Karpas-422 (cell line): ENCODE data around the gene ZNF8. TPM values are rescaled to one million over a fixed set of nuclear protein-coding genes. Genes with fewer than 3 reads are reported as not detected.
"Not testable (repeated sequence)": the region's sequence is repeated elsewhere in the genome, so short reads cannot be mapped to it uniquely, and the experiment has no call there.

Experiments used
- DNase-seq: peaks from one replicate; pipeline ENCODE4 v3.0.0-alpha.2; 2015
- H2AFZ ChIP-seq: fragments of 200-600 bp; sonication (generic); 2 replicates; pipeline ENCODE4 v1.6.1; 2014; ENCODE audit warnings: antibody characterized with exemption, low read length, mixed read lengths
- H3K27ac ChIP-seq: fragments of 200-600 bp; sonication (generic); 2 replicates; pipeline ENCODE4 v1.5.1; 2014; ENCODE audit warnings: mild to moderate bottlenecking, low read length, moderate library complexity
- H3K27me3 ChIP-seq: fragments of 200-600 bp; sonication (generic); 2 replicates; pipeline ENCODE4 v1.6.1; 2014; ENCODE audit warnings: low read length, mixed read lengths
- H3K36me3 ChIP-seq: fragments of 200-600 bp; sonication (generic); 2 replicates; pipeline ENCODE4 v1.6.1; 2014; ENCODE audit warnings: low read length, mixed read lengths; ENCODE audit not compliant: insufficient read depth
- H3K4me1 ChIP-seq: fragments of 200-600 bp; sonication (generic); 2 replicates; pipeline ENCODE4 v1.6.1; 2014; ENCODE audit warnings: mild to moderate bottlenecking, low read length, mixed read lengths
- H3K4me2 ChIP-seq: fragments of 200-600 bp; sonication (generic); 2 replicates; pipeline ENCODE4 v1.6.1; 2014; ENCODE audit warnings: low read length, low read depth, mild to moderate bottlenecking; ENCODE audit not compliant: poor library complexity, severe bottlenecking
- H3K4me3 ChIP-seq: fragments of 200-600 bp; sonication (generic); 2 replicates; pipeline ENCODE4 v1.5.1; 2014; ENCODE audit warnings: mild to moderate bottlenecking, antibody characterized with exemption, low read length, mixed read lengths
- H3K79me2 ChIP-seq: fragments of 200-600 bp; sonication (generic); 2 replicates; pipeline ENCODE4 v1.6.1; 2014; ENCODE audit warnings: mild to moderate bottlenecking, low read length, mixed read lengths
- H3K9ac ChIP-seq: fragments of 200-600 bp; sonication (generic); 2 replicates; pipeline ENCODE4 v1.6.0; 2014; ENCODE audit warnings: low read length
- H3K9me2 ChIP-seq: fragments of 200-600 bp; sonication (generic), shearing (Covaris generic); replicated peaks from 2 replicates; pipeline ENCODE4 v1.6.0; 2014; ENCODE audit warnings: mild to moderate bottlenecking, low read length, moderate library complexity; ENCODE audit not compliant: insufficient read depth
- H3K9me3 ChIP-seq: fragments of 300-700, 200-600 bp; sonication (generic); 2 replicates; pipeline ENCODE4 v1.6.1; 2014; ENCODE audit warnings: low read length, mixed read lengths
- H4K20me1 ChIP-seq: fragments of 200-600 bp; sonication (generic); 2 replicates; pipeline ENCODE4 v1.6.1; 2014; ENCODE audit warnings: mild to moderate bottlenecking, antibody characterized with exemption, low read length, low read depth; ENCODE audit not compliant: insufficient read depth
- total RNA-seq: library from RNA; depleted of rRNA; stranded (reverse); fragments of >200 nt; shearing (Covaris generic); gene quantifications from 2 replicates; pipeline ENCODE4 v1.2.3, GENCODE V29; 2014; ENCODE audit warnings: low replicate concordance; rRNA removed

ZNF8 gene
- total RNA-seq = 14.8 and 16.9 TPM in 2 replicates

- peak within 1 kb of the TSS; percentile 58 for H2AFZ ChIP-seq
- DNase-seq = peak; percentile 100
- peak within 1 kb of the TSS; percentile 79 for H3K4me2 ChIP-seq
- H3K4me1 ChIP-seq = peaks cover 20% of the 10 kb centered on the region
- H3K27me3 ChIP-seq = no peaks in the 10 kb centered on the region
- H3K36me3 ChIP-seq = peaks cover 53% of the 10 kb centered on the region
- H3K9me2 ChIP-seq = no peaks in the 10 kb centered on the region
- peaks cover 80% of the 10 kb centered on the region for H3K79me2 ChIP-seq
- peak within 1 kb of the TSS; percentile 64 for H3K27ac ChIP-seq
- no peaks in the 10 kb centered on the region for H4K20me1 ChIP-seq
- H3K9ac ChIP-seq = peak within 1 kb of the TSS; percentile 80
- H3K4me3 ChIP-seq = peak within 1 kb of the TSS; percentile 71
- peaks cover 16% of the 10 kb centered on the region for H3K9me3 ChIP-seq
These were observed at the start of gene ZNF8 for GRCh38 chr19:58278541-58279041. Gene ZNF8, plus strand, starts transcription at chr19:58278955. Its CDS starts 127 bp downstream, at chr19:58279082.

GRCh38 chr19:58229255-58229639 lies 49.5 kb upstream of the ZNF8 start:
- H3K27ac ChIP-seq = no peak overlapping the region
- H3K36me3 ChIP-seq = peaks cover 47% of the 10 kb centered on the region
- peak overlapping the region; percentile 83 for H3K4me3 ChIP-seq
- H3K9me2 ChIP-seq = no peaks in the 10 kb centered on the region
- H2AFZ ChIP-seq = no peak overlapping the region
- H3K9me3 ChIP-seq = peaks cover 17% of the 10 kb centered on the region
- DNase-seq = peak; percentile 63
- H3K9ac ChIP-seq = peak overlapping the region; percentile 96
- H4K20me1 ChIP-seq = no peaks in the 10 kb centered on the region
- H3K4me2 ChIP-seq = peak overlapping the region; percentile 99
- H3K79me2 ChIP-seq = peaks cover 59% of the 10 kb centered on the region
- H3K27me3 ChIP-seq = no peaks in the 10 kb centered on the region
- peaks cover 14% of the 10 kb centered on the region for H3K4me1 ChIP-seq

GRCh38 chr19:58237324-58237723 lies 41.4 kb upstream of the ZNF8 start:
- H3K9me2 ChIP-seq = no peaks in the 10 kb centered on the region
- H3K27me3 ChIP-seq = no peaks in the 10 kb centered on the region
- H3K36me3 ChIP-seq = peaks cover 91% of the 10 kb centered on the region
- H3K9me3 ChIP-seq = peaks cover 25% of the 10 kb centered on the region
- no peak overlapping the region for H2AFZ ChIP-seq
- no peak overlapping the region for H3K4me3 ChIP-seq
- no peaks in the 10 kb centered on the region for H3K4me1 ChIP-seq
- H3K4me2 ChIP-seq = no peak overlapping the region
- H4K20me1 ChIP-seq = no peaks in the 10 kb centered on the region
- no peak for DNase-seq
- peaks cover 47% of the 10 kb centered on the region for H3K79me2 ChIP-seq
- H3K27ac ChIP-seq = no peak overlapping the region
- H3K9ac ChIP-seq = no peak overlapping the region

- Histone ChIP-seq H3K27me3 (no peaks in the 10 kb centered on the region), H3K36me3 (peaks cover 96% of the 10 kb centered on the region), H3K9me3 (peaks cover 32% of the 10 kb centered on the region), H4K20me1 (no peaks in the 10 kb centered on the region), H3K4me2 (no peak overlapping the region), H3K27ac (no peak overlapping the region), H3K79me2 (peaks cover 24% of the 10 kb centered on the region), H3K4me3 (no peak overlapping the region), H2AFZ (no peak overlapping the region), H3K9me2 (no peaks in the 10 kb centered on the region), H3K9ac (no peak overlapping the region), H3K4me1 (no peaks in the 10 kb centered on the region)
- no peak for DNase-seq
These were observed 35.4 kb upstream of the ZNF8 start for GRCh38 chr19:58243351-58243750.

GRCh38 chr19:58248886-58249285 lies 29.9 kb upstream of the ZNF8 start:
- Histone ChIP-seq H3K4me3 (no peak overlapping the region), H4K20me1 (no peaks in the 10 kb centered on the region), H3K9me2 (no peaks in the 10 kb centered on the region), H3K27ac (no peak overlapping the region), H3K36me3 (peaks cover 99% of the 10 kb centered on the region), H2AFZ (no peak overlapping the region), H3K4me2 (no peak overlapping the region), H3K9me3 (peaks cover 72% of the 10 kb centered on the region), H3K4me1 (no peaks in the 10 kb centered on the region), H3K9ac (no peak overlapping the region), H3K79me2 (peaks cover 10% of the 10 kb centered on the region), H3K27me3 (no peaks in the 10 kb centered on the region)
- no peak for DNase-seq

GRCh38 chr19:58252102-58252685 lies 26.6 kb upstream of the ZNF8 start:
- H3K79me2 ChIP-seq = peaks cover 7% of the 10 kb centered on the region; the same call in 1 of the 2 replicates
- peaks cover 70% of the 10 kb centered on the region for H3K9me3 ChIP-seq

GRCh38 chr19:58258259-58258658 lies 20.5 kb upstream of the ZNF8 start:
- H3K9me3 ChIP-seq = peaks cover 82% of the 10 kb centered on the region
- not testable (repeated sequence) for H3K27me3 ChIP-seq, H3K9me2 ChIP-seq, H3K79me2 ChIP-seq, H3K27ac ChIP-seq, H3K4me1 ChIP-seq, H3K9ac ChIP-seq, H3K4me2 ChIP-seq, DNase-seq, H2AFZ ChIP-seq, H4K20me1 ChIP-seq
- peaks cover 96% of the 10 kb centered on the region for H3K36me3 ChIP-seq
- H3K4me3 ChIP-seq = 0 out of 2 replicates have a peak overlapping the region, but pooled peaks have one; percentile 5

More at GRCh38 chr19:58252102-58252685, 26.6 kb upstream of the ZNF8 start:
- H3K27me3 ChIP-seq = no peaks in the 10 kb centered on the region
- no peak overlapping the region for H2AFZ ChIP-seq
- no peak overlapping the region for H3K4me2 ChIP-seq
- H3K4me3 ChIP-seq = no peak overlapping the region
- H4K20me1 ChIP-seq = no peaks in the 10 kb centered on the region
- no peak overlapping the region for H3K9ac ChIP-seq
- H3K27ac ChIP-seq = no peak overlapping the region
- peak; percentile 66 for DNase-seq
- H3K9me2 ChIP-seq = no peaks in the 10 kb centered on the region
- peaks cover 95% of the 10 kb centered on the region for H3K36me3 ChIP-seq
- no peaks in the 10 kb centered on the region for H3K4me1 ChIP-seq

GRCh38 chr19:58261600-58261967 lies 17.2 kb upstream of the ZNF8 start:
- no peaks in the 10 kb centered on the region for H3K4me1 ChIP-seq
- no peak overlapping the region for H3K9ac ChIP-seq
- no peak overlapping the region for H2AFZ ChIP-seq
- peaks cover 86% of the 10 kb centered on the region for H3K36me3 ChIP-seq
- H3K9me3 ChIP-seq = peaks cover 79% of the 10 kb centered on the region
- no peaks in the 10 kb centered on the region for H3K9me2 ChIP-seq
- 0 out of 2 replicates have a peak, but pooled peaks cover 3% of the 10 kb centered on the region for H3K79me2 ChIP-seq
- H4K20me1 ChIP-seq = no peaks in the 10 kb centered on the region
- H3K4me2 ChIP-seq = no peak overlapping the region
- H3K4me3 ChIP-seq = no peak overlapping the region
- no peak overlapping the region for H3K27ac ChIP-seq
- no peak for DNase-seq
- no peaks in the 10 kb centered on the region for H3K27me3 ChIP-seq
